GM12874 (cell line): ENCODE results near the gene HOXB9.

ENCODE experiments used
- TF ChIP-seq, protein P1 (sequence below): IDR thresholded peaks from 2 replicates; pipeline ENCODE4 v1.5.1; 2011; ENCODE audit warnings: low read depth, mild to moderate bottlenecking, control low read depth, low read length, moderate library complexity; ENCODE audit not compliant: insufficient read depth

The HOXB9 gene

GRCh38 chr17:48647103-48647962 lies 21.2 kb upstream of the HOXB9 start:
- TF ChIP-seq, protein P1, sequence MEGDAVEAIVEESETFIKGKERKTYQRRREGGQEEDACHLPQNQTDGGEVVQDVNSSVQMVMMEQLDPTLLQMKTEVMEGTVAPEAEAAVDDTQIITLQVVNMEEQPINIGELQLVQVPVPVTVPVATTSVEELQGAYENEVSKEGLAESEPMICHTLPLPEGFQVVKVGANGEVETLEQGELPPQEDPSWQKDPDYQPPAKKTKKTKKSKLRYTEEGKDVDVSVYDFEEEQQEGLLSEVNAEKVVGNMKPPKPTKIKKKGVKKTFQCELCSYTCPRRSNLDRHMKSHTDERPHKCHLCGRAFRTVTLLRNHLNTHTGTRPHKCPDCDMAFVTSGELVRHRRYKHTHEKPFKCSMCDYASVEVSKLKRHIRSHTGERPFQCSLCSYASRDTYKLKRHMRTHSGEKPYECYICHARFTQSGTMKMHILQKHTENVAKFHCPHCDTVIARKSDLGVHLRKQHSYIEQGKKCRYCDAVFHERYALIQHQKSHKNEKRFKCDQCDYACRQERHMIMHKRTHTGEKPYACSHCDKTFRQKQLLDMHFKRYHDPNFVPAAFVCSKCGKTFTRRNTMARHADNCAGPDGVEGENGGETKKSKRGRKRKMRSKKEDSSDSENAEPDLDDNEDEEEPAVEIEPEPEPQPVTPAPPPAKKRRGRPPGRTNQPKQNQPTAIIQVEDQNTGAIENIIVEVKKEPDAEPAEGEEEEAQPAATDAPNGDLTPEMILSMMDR = no peak

DNA sequence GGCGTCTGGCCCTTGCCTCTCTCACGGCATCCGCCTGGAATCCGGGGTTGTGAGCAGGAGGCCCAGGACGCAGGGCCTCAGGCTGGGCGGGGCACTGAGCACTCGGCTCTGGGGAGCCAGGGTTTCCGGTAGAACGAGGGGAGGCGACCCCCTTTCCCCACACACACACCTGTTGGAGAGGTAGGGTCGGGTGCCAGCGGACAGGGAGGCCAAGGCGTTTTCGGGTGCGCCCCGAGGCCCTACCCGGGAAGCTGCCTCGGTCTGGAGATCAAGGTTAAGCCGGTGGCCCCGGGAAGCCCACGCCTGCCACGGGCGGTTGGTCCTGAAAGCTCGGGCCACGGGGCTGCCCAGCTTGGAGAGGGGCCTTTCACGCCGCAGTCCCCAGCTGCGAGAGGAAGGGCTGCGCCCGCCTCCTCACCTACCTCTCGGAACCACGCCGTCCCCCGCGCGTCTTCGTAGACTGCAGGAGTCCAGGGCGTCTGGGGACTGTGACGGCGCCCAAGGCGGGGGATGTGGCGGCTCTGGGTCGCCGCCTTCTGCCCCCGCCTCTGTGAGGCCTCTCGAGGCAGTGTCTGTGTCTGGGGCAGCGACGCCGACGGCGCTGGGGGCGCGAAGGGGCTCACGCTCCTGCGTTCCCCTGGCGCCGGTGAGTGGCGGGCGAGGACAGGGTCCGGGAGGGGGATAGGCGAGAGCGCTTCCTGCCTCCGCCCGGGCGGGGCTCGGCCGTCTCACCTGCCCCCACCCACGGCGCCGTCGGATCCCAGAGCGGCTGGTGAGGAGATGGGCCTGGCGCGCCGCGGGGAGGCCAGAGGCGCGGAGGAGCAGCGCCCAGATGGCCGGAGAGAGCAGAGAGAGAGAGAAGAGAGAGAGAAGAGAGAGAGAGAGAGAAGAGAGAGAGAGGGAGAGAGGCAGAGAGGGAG lies 20.3 kb upstream of the HOXB9 start:
- TF ChIP-seq, protein P1 = no peak

DNA sequence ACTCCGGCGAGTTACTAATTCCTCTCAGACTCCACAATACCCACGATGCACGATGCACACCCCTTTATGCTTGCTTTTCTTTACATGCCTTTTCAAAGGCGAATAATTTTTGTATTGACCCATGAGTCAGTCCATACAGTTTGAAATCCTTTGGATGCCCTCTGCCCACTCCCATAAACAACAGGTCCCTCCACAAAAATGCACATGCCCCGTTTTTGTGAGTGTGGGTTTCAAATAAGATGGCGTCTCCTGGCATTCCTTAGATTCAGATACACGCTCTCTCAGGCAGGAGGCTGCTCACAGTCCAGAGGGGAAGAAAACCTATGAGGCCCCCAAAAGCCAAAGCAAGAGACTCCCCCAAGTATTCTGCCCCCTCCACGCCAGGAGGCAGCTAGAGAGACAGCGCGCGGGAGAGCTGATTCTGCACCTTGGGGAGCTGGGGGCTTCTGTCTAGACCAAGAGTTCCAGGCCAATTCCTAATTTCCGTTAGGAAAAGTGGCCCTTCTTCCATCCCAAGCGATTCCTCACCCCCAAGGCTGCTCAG lies 19.6 kb upstream of the HOXB9 start:
- TF ChIP-seq, protein P1 = no peak

- TF ChIP-seq, protein P1 = no peak
These were observed 18.9 kb upstream of the HOXB9 start for GRCh38 chr17:48644910-48645557.

DNA sequence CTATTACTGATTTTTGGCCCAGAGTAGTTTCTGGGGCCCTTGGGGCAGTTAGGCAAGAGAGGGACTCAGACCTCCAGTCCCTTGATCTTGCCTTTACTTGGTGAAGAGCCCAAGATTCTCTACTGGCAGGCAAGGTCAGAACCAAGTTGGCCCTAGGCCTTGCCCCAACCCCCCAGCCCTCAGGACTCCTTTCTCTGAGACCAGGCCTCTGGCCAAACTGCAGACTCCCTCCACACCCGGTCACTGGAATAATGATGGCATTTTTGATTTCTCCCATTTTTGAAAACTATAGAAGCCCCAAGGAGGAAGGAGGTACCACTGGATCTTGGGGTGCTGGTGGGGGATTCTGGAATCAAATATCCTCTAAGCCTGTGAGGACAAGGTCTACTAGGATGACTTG lies 18.0 kb upstream of the HOXB9 start:
- TF ChIP-seq, protein P1 = no peak

DNA sequence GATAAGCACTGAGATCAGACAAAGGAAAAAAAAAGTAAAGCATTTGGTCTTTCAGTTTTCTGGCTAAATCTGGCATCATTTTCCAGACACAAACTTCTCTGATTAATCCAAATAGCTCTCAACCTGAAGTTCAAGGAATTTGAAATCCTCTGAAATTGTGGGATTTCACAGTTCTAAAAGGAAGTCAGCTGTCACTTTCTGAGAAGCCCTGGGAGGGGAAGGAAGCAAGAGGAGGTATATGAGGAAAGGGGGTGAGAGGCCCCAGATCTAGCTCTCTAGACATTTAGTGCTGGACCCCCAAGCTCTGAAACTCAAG lies 17.5 kb upstream of the HOXB9 start:
- TF ChIP-seq, protein P1 = no peak
